ENCODE measurements around the gene PTPN13. TPM values are rescaled to one million over a fixed set of nuclear protein-coding genes. Genes with fewer than 3 reads are reported as not detected.

The PTPN13 gene
- total and polyA plus RNA-seq, 12 donors: 3.9 to 22.3 (median 14.9) TPM

DNA sequence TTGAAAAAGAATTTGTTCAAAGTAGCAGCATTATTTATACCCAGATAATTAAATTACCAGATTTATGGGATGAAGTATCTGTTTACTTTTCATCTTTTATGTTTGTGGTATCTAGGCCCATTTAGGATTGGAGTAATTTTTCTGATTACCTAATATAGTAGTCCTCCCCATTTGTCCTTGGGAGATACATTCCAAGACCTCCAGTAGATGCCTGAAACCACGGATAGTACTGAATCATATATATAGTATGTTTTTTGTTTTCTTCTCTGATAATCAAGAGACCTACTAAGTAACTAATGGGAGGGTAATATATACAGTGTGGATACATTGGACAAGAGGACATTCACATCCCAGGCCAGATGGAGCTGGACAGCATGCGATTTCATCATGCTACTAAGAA lies 30.7 kb upstream of the PTPN13 start:
- H3K9me3 ChIP-seq (replicated peaks in 1 of 3): no peaks in the 10 kb centered on the region
- intact Hi-C loops (cut with DNase I): no loop called here
- H3K4me3 ChIP-seq: no peak overlapping the region
- H3K4me1 ChIP-seq (replicated peaks in 1 of 2): no peaks in the 10 kb centered on the region
- no peaks in the 10 kb centered on the region for H3K36me3 ChIP-seq (replicated peaks in 1 of 2)
- TF ChIP-seq CTCF (IDR thresholded peaks at IDR 0.05) (no peak), POLR2A (IDR thresholded peaks at IDR 0.05) (no peak)
- DNase-seq: no peak
- no peak overlapping the region for H3K27ac ChIP-seq
- no peaks in the 10 kb centered on the region for H3K27me3 ChIP-seq
- 91 to 97% (median 92%) methylated on average over 2 of the region's 2 CpGs for WGBS, 4 donors

DNA sequence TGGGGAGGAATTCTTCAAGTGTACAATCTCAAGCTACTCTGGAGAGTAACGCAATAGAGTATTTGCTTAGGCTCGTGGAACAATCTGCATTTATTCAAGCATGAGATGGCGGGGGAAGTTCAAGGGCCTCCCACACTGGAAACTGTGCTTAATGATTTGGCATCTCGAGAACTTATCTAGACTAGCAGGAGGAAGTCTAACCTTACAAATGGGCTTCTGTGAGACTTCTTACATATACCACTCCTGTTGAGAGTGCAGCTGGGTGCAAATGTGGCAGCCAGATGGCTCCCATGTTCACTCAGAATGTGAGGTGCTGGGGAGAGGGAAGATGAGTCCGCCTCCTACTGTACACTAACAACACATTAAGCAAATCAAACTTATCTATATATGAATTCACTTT lies 29.3 kb upstream of the PTPN13 start:
- Histone ChIP-seq H3K36me3 (replicated peaks in 1 of 2) (no peaks in the 10 kb centered on the region), H3K4me1 (replicated peaks in 1 of 2) (no peaks in the 10 kb centered on the region), H3K9me3 (replicated peaks in 1 of 3) (no peaks in the 10 kb centered on the region), H3K4me3 (no peak overlapping the region), H3K27ac (no peak overlapping the region), H3K27me3 (no peaks in the 10 kb centered on the region)
- DNase-seq: no peak
- WGBS, 4 donors: 85 to 92% (median 87%) methylated on average over 5 of the region's 5 CpGs
- intact Hi-C loops (cut with DNase I): no loop called here
- no peak for TF ChIP-seq POLR2A (IDR thresholded peaks at IDR 0.05)
- TF ChIP-seq CTCF (IDR thresholded peaks at IDR 0.05): no peak

- Histone ChIP-seq H3K27ac (no peak overlapping the region), H3K4me3 (no peak overlapping the region), H3K27me3 (no peaks in the 10 kb centered on the region), H3K9me3 (replicated peaks in 1 of 3) (no peaks in the 10 kb centered on the region), H3K36me3 (replicated peaks in 1 of 2) (no peaks in the 10 kb centered on the region), H3K4me1 (replicated peaks in 1 of 2) (no peaks in the 10 kb centered on the region)
- no peak for DNase-seq
- intact Hi-C loops (cut with DNase I): no loop called here
- WGBS, 4 donors: 77 to 86% (median 80%) methylated on average over 2 of the region's 2 CpGs
- no peak for TF ChIP-seq POLR2A (IDR thresholded peaks at IDR 0.05)
- TF ChIP-seq CTCF (IDR thresholded peaks at IDR 0.05): no peak
Observed at GRCh38 chr4:86565651-86566050, 28.5 kb upstream of the PTPN13 start.

DNA sequence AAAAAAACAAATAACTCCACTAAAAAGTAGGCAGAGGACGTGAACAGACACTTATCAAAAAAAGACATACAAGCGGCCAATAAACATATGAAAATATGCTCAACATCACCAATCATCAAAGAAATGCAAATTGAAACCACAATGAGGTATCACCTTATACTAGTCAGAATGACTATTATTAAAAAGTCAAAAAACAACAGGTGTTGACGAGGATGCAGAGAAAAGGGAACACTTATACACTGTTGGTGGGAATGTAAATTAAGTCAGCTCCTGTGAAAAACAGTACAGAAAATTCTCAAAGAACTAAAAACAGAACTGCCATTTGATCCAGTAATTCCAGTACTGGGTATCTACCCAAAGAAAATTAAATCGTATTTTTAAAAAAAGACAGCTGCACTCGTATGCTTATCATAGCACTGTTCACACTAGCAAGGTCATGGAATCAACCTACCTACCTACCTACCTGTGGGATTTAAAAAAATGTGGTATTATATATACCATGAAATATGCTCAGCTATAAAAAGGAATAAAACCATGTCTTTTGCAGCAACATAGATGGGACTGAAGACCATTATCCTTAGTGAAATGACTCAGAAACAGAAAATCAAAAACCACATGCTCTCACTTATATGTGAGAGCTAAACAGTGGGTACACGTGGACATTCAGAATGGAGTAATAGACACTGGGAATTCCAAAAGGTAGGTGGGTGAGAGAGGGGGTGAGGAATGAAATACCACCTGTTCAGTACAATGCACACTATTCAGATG lies 24.8 kb upstream of the PTPN13 start:
- Histone ChIP-seq H3K27me3 (no peaks in the 10 kb centered on the region), H3K27ac (no peak overlapping the region), H3K36me3 (replicated peaks in 1 of 2) (no peaks in the 10 kb centered on the region), H3K4me1 (replicated peaks in 1 of 2) (no peaks in the 10 kb centered on the region), H3K9me3 (replicated peaks in 1 of 3) (no peaks in the 10 kb centered on the region), H3K4me3 (no peak overlapping the region)
- DNase-seq: no peak
- 76 to 88% (median 84%) methylated on average over 6 of the region's 6 CpGs for WGBS, 4 donors
- TF ChIP-seq POLR2A (IDR thresholded peaks at IDR 0.05): no peak
- no peak for TF ChIP-seq CTCF (IDR thresholded peaks at IDR 0.05)
- intact Hi-C loops (cut with DNase I): no loop called here
